Omental fat pad (tissue), 4 donors: ENCODE measurements around the gene FLRT3. TPM values are rescaled to one million over a fixed set of nuclear protein-coding genes. Genes with fewer than 3 reads are reported as not detected.

Experiments used
- ATAC-seq: fragments of 150-250 bp; one replicate; pipeline ENCODE4 v1.9.1; 2016; ENCODE audit warnings: mild to moderate bottlenecking, moderate library complexity; ENCODE audit not compliant: low FRiP score
- DNase-seq: peaks from one replicate; pipeline ENCODE4 v3.0.0-alpha.2; 2019; ENCODE audit warnings: low spot score
- total RNA-seq, 4 donors: library from RNA; depleted of rRNA; stranded (reverse); fragments of >200 nt; gene quantifications; one replicate each; pipeline ENCODE4 v1.1.0, GENCODE V29; 2016
- TF ChIP-seq, protein P1 (sequence below), 3 donors: fragments of 450-650 bp; IDR thresholded peaks; one replicate each; pipeline ENCODE4 v1.5.1; 2016 to 2017; ENCODE audit warnings: antibody characterized with exemption in 3 of 3, mild to moderate bottlenecking in 3 of 3, moderate library complexity in 2 of 3

Gene FLRT3
- total RNA-seq, 4 donors from 2014 or later = 0.63 to 48.3 (median 17.1) TPM

- DNase-seq (no peak), ATAC-seq (no peak)
- TF ChIP-seq, protein P1, sequence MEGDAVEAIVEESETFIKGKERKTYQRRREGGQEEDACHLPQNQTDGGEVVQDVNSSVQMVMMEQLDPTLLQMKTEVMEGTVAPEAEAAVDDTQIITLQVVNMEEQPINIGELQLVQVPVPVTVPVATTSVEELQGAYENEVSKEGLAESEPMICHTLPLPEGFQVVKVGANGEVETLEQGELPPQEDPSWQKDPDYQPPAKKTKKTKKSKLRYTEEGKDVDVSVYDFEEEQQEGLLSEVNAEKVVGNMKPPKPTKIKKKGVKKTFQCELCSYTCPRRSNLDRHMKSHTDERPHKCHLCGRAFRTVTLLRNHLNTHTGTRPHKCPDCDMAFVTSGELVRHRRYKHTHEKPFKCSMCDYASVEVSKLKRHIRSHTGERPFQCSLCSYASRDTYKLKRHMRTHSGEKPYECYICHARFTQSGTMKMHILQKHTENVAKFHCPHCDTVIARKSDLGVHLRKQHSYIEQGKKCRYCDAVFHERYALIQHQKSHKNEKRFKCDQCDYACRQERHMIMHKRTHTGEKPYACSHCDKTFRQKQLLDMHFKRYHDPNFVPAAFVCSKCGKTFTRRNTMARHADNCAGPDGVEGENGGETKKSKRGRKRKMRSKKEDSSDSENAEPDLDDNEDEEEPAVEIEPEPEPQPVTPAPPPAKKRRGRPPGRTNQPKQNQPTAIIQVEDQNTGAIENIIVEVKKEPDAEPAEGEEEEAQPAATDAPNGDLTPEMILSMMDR (IDR thresholded peaks at IDR 0.05) = no peak
These were observed 6.2 kb upstream of the FLRT3 start for GRCh38 chr20:14343491-14344065.

DNA sequence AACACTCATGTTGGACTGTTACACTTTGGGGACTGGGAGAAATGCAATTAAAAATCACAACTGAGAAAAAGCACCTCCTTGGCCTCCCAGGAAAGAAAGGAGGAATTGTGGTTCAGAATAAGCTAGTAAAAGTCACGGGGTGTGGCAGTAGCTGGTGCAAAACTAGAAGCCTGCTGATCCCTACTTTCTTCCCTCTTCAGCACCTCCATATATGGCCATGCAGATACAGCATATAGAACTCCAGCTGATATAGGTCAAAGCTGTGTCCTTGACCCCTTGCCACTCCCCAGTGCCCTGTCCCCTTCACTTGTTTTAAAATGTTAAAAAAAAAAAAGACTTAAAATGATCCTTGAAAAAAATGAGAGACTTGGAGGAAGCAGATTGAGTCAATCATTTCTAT is 5.5 kb upstream of the FLRT3 start:
- no peak for ATAC-seq
- TF ChIP-seq, protein P1 (IDR thresholded peaks at IDR 0.05) = no peak
- no peak for DNase-seq

GRCh38 chr20:14341801-14342200 is 4.4 kb upstream of the FLRT3 start:
- ATAC-seq = no peak
- TF ChIP-seq, protein P1 (IDR thresholded peaks at IDR 0.05) = no peak

DNA sequence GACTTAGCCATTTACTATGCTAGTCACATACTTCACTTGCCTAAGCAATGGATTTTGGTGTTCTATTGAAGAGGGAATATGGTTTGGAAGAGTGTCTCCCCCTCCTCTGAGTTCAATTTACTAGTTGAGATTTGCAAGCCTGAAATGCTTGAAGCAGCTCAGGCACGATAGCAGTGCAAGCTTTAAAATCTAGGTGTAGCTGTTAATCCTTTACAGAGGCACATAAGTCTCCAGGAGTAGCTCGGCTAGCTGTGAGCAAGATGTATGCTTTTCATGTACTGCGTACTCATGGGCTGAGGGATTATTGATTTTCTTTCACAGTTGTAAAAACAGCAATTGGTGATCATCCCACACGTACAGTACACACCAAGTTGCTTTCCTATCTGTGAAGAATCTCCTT is 726 bp downstream of the FLRT3 start:
- TF ChIP-seq, protein P1 (IDR thresholded peaks at IDR 0.05) = no peak
- DNase-seq (no peak), ATAC-seq (no peak)

More at GRCh38 chr20:14341801-14342200, 4.4 kb upstream of the FLRT3 start:
- no peak for DNase-seq

DNA sequence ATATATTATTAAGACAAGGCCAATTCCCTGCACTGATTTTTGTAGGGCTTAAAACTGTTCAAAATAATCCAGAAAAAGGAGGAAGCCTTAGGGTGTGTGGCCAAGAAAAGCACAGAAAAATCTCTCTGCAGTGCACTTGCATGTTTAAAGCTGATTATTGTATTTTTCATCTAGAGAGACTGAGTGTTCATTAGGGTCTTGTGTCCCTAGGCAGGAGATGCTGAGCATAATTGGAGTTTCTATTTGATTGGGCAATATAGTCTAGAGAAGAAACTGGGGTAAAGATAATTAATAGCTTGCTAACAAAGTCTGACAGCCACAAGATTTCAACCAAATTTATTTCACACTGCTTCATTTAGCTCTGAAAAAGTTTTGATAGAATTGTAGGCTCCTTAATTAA is 2.4 kb downstream of the FLRT3 start:
- DNase-seq (no peak), ATAC-seq (no peak)
- TF ChIP-seq, protein P1 (IDR thresholded peaks at IDR 0.05) = no peak

DNA sequence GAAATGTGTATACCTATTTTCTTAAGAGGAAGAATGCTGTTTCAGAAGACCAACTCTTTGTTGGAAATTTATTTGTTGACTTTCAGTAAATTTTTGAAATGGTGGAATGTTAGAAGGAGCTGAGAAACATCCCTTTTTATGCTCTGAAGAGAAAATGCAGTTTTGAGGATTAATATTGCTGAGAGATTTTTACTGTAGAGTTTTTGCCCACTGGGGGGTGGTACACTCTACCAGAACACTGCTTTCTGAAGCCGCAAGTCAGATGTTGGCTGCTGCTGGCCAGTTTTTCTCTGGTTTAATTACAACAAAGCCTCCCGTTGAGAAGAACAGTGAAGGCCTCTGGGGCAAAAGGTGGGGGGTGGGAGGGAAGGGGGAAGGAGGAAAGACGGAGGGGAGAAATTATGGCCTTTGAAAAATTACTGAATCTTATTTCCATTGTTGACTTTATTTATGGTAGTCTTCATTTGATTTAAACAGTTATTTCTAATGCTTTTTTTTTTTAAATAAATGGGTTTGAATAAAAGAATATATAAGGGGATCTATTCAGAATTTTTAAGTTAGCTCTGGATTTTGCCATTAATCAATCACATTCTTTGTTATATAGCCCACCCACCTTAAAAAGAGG is 3.0 kb downstream of the FLRT3 start:
- TF ChIP-seq, protein P1 (IDR thresholded peaks at IDR 0.05) = no peak
- ATAC-seq = no peak
- DNase-seq = no peak

DNA sequence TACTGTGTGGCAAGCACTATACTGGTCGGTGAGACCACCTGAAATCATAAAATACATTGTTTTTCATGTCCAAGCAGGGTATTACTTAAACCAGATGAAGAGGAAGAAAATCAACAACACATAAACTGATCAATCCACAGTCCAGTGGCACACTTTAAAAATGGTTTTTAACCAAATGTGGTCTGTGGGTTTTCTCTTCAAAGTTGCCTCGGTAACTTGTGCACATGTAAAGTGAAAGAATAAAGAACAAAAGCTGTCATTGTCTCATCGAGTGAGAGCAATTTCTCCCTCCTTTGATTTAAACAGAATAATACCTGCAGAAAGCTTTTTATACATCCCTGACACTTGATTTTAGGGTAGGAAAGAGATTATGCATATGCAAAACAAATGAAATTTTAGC is 3.7 kb downstream of the FLRT3 start:
- no peak for DNase-seq
- ATAC-seq = no peak
- TF ChIP-seq, protein P1 (IDR thresholded peaks at IDR 0.05) = no peak
